Transverse colon (tissue), 4 donors: ENCODE measurements around the gene GALNT9.

Experiments
- EP300 ChIP-seq: sonication (generic); formaldehyde crosslinking; IDR thresholded peaks from one replicate; pipeline ENCODE4 v1.6.1; 2017; ENCODE audit warnings: antibody characterized with exemption, low read depth
- POLR2AphosphoS5 ChIP-seq, 3 donors: sonication (generic); formaldehyde crosslinking; IDR thresholded peaks; one replicate each; pipeline ENCODE4 v1.6.1; 2016; ENCODE audit warnings: antibody characterized with exemption in 3 of 3
- TF ChIP-seq, protein P1 (sequence below), 5 experiments: fragments of 200-600 bp in 3 of 5; fragments of 450-650 bp in 2 of 5; sonication (generic) in 3 of 5; IDR thresholded peaks; 1 replicate in 2 of 5; 2 replicates in 3 of 5; pipeline ENCODE4 v1.5.1; 2016 to 2017; ENCODE audit warnings: antibody characterized with exemption in 5 of 5, inconsistent platforms in 3 of 5, mild to moderate bottlenecking in 2 of 5, moderate library complexity in 1 of 5

DNA sequence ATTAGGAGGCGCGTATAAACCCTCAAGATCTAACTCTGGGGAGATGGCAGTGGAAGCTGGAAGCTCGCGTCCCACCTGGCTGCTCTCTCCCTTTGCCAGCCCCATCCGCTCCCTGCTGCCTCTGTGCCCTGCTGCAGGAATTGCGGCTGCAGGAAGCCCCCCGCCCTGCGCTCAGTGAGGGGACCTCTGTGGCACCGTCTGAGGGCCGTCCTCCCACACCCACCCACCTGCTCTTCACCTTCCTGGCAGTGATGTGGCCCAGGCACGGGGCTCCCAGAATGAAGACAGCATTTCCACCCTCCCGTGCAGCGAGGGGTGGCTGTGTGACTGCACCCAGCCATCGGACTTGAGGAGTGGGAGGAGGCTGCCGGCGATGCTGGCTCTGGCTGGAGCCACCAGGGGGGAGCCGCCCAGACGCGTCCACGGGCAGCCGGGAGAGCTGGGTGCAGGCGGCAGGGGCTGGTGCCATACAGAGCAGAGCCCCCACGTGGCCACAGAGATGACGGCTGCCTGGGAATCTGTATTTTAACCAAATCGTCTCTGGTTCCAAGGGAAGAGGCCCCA, 28.3 kb upstream of the GALNT9 start:
- TF ChIP-seq POLR2AphosphoS5 (IDR thresholded peaks at IDR 0.05) = no peak
- TF ChIP-seq, protein P1, sequence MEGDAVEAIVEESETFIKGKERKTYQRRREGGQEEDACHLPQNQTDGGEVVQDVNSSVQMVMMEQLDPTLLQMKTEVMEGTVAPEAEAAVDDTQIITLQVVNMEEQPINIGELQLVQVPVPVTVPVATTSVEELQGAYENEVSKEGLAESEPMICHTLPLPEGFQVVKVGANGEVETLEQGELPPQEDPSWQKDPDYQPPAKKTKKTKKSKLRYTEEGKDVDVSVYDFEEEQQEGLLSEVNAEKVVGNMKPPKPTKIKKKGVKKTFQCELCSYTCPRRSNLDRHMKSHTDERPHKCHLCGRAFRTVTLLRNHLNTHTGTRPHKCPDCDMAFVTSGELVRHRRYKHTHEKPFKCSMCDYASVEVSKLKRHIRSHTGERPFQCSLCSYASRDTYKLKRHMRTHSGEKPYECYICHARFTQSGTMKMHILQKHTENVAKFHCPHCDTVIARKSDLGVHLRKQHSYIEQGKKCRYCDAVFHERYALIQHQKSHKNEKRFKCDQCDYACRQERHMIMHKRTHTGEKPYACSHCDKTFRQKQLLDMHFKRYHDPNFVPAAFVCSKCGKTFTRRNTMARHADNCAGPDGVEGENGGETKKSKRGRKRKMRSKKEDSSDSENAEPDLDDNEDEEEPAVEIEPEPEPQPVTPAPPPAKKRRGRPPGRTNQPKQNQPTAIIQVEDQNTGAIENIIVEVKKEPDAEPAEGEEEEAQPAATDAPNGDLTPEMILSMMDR (IDR thresholded peaks at IDR 0.05) = no peak
- no peak for TF ChIP-seq EP300
